SW480 (cell line): Measurements from ENCODE around the gene MYOG.
A peak's percentile ranks its signal among the peaks of the same experiment; 100 is the strongest.

Experiments used
- DNase-seq: peaks from one replicate; pipeline ENCODE4 v3.0.0-alpha.2; 2016; ENCODE audit warnings: low spot score

Gene MYOG

GRCh38 chr1:203117611-203118575 is 32.1 kb upstream of the MYOG start:
- peak; percentile 57 for DNase-seq

- DNase-seq = no peak
These were observed 30.4 kb upstream of the MYOG start for GRCh38 chr1:203116091-203116820.

GRCh38 chr1:203114202-203114601 is 28.4 kb upstream of the MYOG start:
- DNase-seq = no peak

- DNase-seq = no peak
These were observed 27.5 kb upstream of the MYOG start for GRCh38 chr1:203113308-203113707.

GRCh38 chr1:203112475-203112874 is 26.7 kb upstream of the MYOG start:
- DNase-seq = no peak

GRCh38 chr1:203104789-203105390 is 19.1 kb upstream of the MYOG start:
- DNase-seq = no peak

GRCh38 chr1:203103829-203104495 is 18.1 kb upstream of the MYOG start:
- DNase-seq = no peak

- DNase-seq = no peak
These were observed 17.4 kb upstream of the MYOG start for GRCh38 chr1:203103216-203103615.

GRCh38 chr1:203101813-203102634 is 16.2 kb upstream of the MYOG start:
- DNase-seq = no peak

- DNase-seq = peak; percentile 25
These were observed 14.7 kb upstream of the MYOG start for GRCh38 chr1:203100516-203100869.

- DNase-seq = no peak
These were observed 14.1 kb upstream of the MYOG start for GRCh38 chr1:203099805-203100515.

GRCh38 chr1:203098914-203099520 is 13.2 kb upstream of the MYOG start:
- DNase-seq = no peak

- no peak for DNase-seq
These were observed 12.6 kb upstream of the MYOG start for GRCh38 chr1:203098445-203098844.

GRCh38 chr1:203097001-203097400 is 11.2 kb upstream of the MYOG start:
- DNase-seq = no peak

GRCh38 chr1:203096566-203096965 is 10.8 kb upstream of the MYOG start:
- no peak for DNase-seq

- no peak for DNase-seq
These were observed 9.4 kb upstream of the MYOG start for GRCh38 chr1:203095061-203095690.

- DNase-seq = no peak
These were observed 8.1 kb upstream of the MYOG start for GRCh38 chr1:203093754-203094410.

- DNase-seq = no peak
These were observed 6.0 kb upstream of the MYOG start for GRCh38 chr1:203091761-203092330.

GRCh38 chr1:203091199-203091477 is 5.3 kb upstream of the MYOG start:
- no peak for DNase-seq
